Hematopoietic multipotent progenitor cell (in vitro differentiated cells): ENCODE results near the gene GATAD2A. TPM values are rescaled to one million over a fixed set of nuclear protein-coding genes. Genes with fewer than 3 reads are reported as not detected.
A peak's percentile ranks its signal among the peaks of the same experiment; 100 is the strongest.

ENCODE experiments used
- DNase-seq, 3 donors: peaks; one replicate each; pipeline ENCODE4 v3.0.0-alpha.2; 2011 to 2015; ENCODE audit warnings: low read depth in 2 of 3, low spot score in 2 of 3
- total RNA-seq: library from RNA; depleted of rRNA; stranded (reverse); fragments of >200 nt; gene quantifications from one replicate; pipeline ENCODE4 v1.2.3, GENCODE V29; 2012

The GATAD2A gene
- total RNA-seq, 1 donor: 47.1 TPM

GRCh38 chr19:19526581-19527370 lies 121.3 kb downstream of the GATAD2A start:
- no peak for DNase-seq

- no peak for DNase-seq
Observed at GRCh38 chr19:19527371-19527656, 121.8 kb downstream of the GATAD2A start.

DNA sequence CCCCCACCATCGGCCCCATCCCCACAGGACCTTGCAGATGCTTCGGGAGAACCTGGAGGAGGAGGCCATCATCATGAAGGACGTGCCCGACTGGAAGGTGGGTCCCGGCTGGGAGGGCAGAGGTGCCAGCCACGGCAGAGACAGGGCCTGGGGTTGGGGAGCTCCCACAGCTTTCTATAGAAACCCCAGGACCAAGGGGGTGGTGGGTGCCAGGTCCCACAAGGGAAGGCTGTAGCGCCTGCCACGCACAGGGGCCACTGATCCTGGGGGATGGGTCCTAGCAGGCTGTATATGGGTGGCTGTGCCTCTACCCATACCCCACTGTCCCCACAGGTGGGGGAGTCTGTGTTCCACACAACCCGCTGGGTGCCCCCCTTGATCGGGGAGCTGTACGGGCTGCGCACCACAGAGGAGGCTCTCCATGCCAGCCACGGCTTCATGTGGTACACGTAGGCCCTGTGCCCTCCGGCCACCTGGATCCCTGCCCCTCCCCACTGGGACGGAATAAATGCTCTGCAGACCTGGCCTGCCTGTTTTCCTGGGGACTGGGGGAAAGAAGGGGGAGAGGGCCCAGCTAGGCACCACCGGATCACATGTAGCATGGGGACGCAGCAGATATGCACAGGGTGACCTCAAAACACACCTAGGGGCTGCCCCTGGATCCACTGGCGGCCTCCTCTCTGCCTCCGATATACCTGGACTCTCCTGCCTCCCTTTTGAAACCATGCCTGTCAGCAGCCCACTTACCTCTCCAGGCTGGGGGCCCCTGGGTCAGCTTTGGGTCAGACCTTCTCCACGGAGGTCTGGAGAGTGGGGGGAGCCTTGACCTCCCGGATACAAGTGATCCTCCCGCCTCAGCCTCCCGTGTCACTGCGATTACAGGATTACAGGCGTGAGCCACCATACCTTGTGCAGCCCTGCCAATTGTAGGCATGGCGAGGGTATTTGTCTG lies 122.5 kb downstream of the GATAD2A start:
- DNase-seq: no peak

DNA sequence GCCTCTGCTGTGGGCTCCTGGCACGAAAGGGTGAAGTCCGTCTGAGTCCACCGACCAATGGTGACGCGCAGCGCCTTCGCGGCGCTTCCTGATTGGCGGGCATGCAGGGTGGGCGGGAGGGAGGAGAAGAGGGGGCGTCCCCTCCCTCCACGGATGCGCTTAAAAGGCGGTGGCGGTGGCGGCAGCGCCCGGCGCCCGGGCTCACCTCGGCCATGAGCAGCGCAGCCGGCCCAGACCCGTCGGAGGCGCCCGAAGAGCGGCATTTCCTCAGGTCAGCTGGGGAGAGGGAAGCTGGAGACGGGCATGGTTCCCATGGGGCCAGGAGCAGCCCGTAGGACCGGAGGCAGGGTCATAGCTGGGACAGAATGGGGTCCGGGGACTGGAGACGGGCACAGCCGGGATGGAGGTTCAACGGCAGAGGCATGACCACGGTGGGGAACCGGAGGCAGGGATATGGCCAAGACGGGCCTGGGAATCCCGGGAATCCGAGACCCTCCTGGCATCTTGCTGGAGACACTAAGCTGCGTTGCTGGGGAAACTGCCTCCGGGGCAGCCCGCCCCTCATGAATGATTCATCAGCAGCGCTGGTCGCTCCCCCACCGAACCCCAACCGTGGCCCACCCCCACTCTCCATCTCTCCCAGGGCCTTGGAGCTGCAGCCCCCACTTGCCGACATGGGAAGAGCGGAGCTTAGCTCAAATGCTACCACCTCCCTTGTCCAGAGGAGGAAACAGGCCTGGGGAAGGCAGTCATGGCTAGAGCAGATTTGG lies 123.4 kb downstream of the GATAD2A start, which contains the start of gene YJEFN3:
Gene YJEFN3, plus strand, starts transcription at position 191 of the 770 bp plus-strand sequence. Its CDS starts 22 bp downstream, at position 213.
- DNase-seq: no peak

GRCh38 chr19:19529783-19530422 lies 124.4 kb downstream of the GATAD2A start:
- DNase-seq: no peak

- DNase-seq: no peak
Observed at GRCh38 chr19:19530423-19530804, 124.9 kb downstream of the GATAD2A start.

GRCh38 chr19:19530889-19531288 lies 125.4 kb downstream of the GATAD2A start:
- DNase-seq: no peak

- peak; percentile 68 to 86 (median 77) for DNase-seq
Observed at GRCh38 chr19:19531951-19532805, 126.7 kb downstream of the GATAD2A start.

- no peak for DNase-seq
Observed at GRCh38 chr19:19532806-19533701, 127.6 kb downstream of the GATAD2A start.

DNA sequence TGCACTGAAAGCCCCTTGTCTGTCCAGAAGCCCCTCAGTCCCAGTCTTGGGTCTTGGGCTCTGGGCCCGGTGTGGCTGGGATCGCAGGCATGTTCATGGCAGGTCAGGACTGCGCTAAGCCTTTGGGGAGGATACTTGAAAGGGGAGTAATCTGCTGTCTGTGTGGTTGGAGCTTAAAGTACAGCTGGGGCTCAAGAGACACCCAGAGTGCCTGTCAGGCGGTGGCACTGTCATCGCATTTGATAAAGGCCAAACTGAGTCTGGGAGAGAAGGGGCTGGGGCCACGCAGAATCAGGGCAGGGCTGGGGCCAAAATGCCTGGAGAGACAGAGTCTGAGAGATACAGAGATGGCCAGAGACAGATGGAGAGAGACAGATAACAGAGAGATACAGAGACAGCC lies 128.4 kb downstream of the GATAD2A start:
- no peak for DNase-seq

DNA sequence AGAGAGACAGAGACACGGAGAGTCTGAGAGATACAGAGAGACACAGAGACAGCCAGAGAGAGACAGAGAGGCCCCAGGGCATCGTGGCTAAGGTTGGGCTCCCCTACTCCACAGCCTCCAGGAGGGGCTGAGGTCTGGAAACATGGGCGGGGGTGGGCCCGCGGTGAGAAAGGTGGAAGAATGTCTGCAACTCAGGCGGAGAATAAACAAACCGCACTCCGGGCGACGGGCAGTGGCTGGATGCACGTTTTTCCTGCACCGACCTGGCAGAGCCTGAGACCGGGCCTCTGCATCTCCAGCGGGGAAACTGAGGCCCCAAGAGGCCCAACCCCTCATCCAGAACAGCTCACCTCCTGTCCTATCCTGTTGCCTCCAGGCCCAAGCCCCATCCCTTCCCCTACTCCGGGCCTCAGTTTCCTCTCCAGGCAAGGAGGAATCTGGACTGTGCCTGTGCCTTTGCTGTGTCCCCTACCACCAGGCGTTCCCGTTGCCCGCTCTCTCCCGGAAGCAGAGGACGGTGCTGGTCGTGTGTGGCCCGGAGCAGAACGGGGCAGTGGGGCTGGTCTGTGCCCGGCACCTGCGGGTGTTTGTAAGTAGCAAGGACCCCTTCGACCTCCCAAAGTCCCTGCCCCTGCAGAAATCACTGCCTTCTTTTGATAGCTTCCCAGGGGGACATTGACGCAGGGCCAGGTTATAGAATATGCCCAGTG lies 129.2 kb downstream of the GATAD2A start:
- no peak for DNase-seq

DNA sequence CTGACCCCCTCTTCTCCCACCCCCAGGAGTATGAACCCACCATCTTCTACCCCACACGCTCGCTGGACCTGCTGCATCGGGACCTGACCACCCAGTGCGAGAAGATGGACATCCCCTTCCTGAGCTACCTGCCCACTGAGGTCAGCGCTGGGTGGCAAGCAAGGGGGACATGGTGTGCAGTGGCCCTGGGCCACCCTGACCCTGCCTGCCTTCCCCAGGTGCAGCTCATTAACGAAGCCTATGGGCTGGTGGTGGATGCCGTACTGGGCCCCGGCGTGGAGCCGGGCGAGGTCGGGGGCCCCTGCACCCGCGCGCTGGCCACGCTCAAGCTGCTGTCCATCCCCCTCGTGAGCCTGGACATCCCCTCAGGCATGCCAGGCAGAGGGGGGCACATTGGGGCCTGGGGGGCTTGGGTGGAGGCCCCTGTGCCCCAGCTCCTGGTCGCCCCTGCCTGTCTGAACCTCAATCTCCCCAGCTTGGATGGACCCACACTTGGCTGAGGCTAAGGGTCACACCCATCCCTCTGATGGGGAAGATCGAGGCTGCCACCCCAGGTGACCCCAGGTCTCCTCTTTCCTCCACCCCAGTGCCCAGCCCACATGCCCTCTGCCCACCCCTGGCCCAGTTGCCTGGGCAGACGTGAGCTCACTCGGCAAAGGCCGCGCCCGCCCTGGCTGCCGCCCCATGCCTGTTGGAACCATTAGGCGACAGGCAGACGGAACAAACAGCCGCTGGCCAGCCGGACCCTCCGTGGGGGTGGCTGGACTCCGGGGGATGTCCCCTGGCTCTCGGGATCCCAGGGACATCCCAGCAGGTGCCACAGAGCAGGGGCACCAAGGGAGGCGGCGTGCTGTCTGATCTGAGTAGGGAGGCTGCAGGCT lies 130.1 kb downstream of the GATAD2A start:
- no peak for DNase-seq

DNA sequence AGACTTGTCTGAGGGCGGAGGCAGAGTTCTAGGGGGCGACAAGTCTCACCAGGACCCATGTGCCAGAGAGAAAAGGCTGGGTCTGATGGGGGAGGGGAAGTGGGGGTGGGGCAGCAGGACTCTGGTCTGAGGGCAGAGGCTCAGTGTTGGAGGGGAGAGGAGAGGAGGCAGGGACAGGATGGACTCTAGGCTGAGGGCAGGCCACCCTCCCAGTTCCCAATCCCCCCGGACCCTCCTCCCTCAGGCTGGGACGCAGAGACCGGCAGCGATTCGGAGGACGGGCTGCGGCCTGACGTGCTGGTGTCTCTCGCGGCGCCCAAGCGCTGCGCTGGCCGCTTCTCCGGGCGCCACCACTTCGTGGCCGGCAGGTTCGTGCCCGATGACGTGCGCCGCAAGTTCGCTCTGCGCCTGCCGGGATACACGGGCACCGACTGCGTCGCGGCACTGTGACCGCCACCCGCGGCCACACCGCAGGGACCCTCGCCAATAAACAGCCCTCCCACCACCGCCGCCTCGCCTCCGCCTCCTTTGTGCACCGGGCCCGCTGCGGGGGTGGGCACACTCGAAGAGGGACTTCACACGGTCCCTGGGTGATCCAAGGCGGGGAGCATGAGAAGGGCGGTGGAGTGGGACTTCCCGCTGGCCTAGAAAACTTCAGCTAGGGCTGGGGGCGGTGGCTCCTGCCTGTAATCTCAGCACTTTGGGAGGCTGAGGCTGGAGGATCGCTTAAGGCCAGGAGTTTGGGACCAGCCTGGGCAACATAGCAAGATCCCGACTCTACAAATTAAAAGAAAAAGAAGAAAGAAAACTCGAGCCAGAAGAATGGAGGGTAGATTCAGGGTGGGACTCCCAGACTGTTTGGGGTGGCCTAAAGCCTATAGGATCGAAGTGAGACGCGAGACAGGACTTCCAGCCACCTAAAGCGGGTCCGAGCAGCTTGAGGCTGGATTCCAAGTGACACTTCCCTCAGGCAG lies 131.9 kb downstream of the GATAD2A start:
- DNase-seq: no peak

DNA sequence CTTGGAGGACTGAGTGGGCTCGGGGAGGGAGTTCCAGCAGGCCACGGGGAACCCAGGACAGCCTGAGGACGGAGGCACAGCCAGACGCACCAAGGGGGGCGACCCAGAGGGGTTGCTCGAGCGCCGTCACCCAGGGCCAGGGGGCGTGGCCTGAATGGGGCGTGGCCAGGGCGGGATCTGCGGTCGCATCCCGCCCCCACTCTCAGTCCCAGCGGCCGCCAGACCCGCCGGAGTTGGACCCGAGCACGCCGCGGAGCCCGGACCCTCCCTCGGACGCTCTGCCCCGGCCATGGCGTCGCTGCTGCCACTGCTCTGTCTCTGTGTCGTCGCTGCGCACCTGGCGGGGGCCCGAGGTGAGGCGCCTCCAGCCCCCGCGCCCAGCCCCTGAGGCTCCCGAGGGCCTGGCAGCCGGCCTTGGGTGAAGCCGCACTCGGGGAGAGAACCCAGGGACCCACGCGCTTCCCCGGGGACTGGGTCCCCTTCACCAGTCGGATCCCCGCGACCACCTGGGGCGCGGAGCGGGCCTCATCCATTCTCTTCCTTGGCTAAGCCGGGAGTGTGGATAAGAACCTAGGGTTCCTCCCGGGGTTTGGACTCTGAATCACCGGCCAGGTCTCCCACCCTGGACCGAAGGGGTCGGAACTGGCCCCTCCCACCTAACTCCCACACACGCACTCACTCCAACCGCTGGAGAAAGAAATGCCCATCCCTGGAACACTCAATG lies 132.7 kb downstream of the GATAD2A start, which contains the start of gene CILP2:
Gene CILP2, plus strand, starts transcription at position 205 of the 724 bp plus-strand sequence. Its CDS starts 85 bp downstream, at position 290.
- peak in 2 of 3 donors; percentile 48 to 56 for DNase-seq

DNA sequence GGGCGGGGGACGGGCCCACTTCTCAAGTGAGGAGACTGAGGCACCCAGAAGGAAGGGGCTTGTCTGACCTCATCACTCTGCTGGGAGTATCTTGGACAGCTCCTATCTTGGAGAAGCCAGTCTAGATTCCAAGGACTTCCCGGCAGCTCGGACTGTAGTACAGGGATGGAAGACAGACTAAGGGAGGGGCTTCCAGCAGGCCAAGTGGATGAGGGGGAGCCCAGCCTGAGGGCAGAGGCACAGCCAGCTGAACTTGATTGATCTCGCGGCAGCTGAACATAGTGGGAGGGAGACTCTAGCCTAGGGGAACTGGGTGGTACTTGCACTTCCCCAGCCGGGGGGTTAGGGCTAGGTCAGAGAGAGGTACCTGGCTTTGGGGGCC lies 133.3 kb downstream of the GATAD2A start:
- peak in 1 of 3 donors; percentile 29 for DNase-seq
